ENCODE results near the gene KRTAP19-1. TPM values are rescaled to one million over a fixed set of nuclear protein-coding genes. Genes with fewer than 3 reads are reported as not detected.
A peak's percentile ranks its signal among the peaks of the same experiment; 100 is the strongest.
"Not testable (repeated sequence)": the region's sequence is repeated elsewhere in the genome, so short reads cannot be mapped to it uniquely, and the experiment has no call there.

The KRTAP19-1 gene
- total RNA-seq (not detected), polyA plus RNA-seq (ENCODE audit: insufficient read depth, low read depth, low replicate concordance) (not detected)
- long read RNA-seq, donor 1: 0 reads
- long read RNA-seq, donor 2: 0 reads

DNA sequence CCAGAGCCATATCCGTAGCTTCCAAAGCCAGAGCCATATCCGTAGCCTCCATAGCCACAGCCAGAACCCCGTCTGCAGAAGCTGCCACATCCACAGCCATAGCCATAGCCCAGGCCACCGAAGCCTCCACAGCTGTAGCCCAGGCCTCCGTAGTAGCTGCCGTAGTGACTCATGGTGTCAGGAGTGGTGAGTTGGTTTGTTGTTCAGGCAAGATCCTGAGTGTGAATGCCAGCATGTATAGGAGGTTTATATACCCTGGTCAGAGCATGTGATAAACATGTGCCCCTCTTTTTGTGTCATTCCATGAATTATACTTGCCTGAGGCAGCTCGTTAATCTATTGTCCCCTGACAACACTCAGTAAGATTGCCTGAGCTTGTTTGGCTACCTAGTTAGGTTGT is at the start of gene KRTAP19-1:
KRTAP19-1 (minus strand) TSS at position 223 of the 400 bp plus-strand sequence; CDS start at position 173, 50 bp downstream.
- DNase-seq: no peak
- 83 to 84% methylated on average over 4 to 7 of the region's 7 CpGs for WGBS, 2 donors
- intact Hi-C loops (cut with DNase I; ENCODE audit: low total_unique reads): no loop called here
- Histone ChIP-seq H3K27me3 (no peaks in the 10 kb centered on the region), H3K9me3 (no peaks in the 10 kb centered on the region), H3K4me1 (no peaks in the 10 kb centered on the region), H3K27ac (no peak within 1 kb of the TSS), H3K4me3 (no peak within 1 kb of the TSS), H3K36me3 (ENCODE audit: low read depth, missing control alignments) (no peaks in the 10 kb centered on the region)
- TF ChIP-seq, protein P1, sequence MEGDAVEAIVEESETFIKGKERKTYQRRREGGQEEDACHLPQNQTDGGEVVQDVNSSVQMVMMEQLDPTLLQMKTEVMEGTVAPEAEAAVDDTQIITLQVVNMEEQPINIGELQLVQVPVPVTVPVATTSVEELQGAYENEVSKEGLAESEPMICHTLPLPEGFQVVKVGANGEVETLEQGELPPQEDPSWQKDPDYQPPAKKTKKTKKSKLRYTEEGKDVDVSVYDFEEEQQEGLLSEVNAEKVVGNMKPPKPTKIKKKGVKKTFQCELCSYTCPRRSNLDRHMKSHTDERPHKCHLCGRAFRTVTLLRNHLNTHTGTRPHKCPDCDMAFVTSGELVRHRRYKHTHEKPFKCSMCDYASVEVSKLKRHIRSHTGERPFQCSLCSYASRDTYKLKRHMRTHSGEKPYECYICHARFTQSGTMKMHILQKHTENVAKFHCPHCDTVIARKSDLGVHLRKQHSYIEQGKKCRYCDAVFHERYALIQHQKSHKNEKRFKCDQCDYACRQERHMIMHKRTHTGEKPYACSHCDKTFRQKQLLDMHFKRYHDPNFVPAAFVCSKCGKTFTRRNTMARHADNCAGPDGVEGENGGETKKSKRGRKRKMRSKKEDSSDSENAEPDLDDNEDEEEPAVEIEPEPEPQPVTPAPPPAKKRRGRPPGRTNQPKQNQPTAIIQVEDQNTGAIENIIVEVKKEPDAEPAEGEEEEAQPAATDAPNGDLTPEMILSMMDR (IDR thresholded peaks at IDR 0.05): no peak

- intact Hi-C loops (cut with DNase I; ENCODE audit: low total_unique reads): no loop called here
- no peaks in the 10 kb centered on the region for H3K27me3 ChIP-seq
- H3K4me1 ChIP-seq: no peaks in the 10 kb centered on the region
- H3K9me3 ChIP-seq: no peaks in the 10 kb centered on the region
- no peak overlapping the region for H3K27ac ChIP-seq
- TF ChIP-seq POLR2A (IDR thresholded peaks at IDR 0.05): no peak
- TF ChIP-seq, protein P1 (IDR thresholded peaks at IDR 0.05): no peak
- WGBS, 2 donors: 81 to 92% methylated on average over 1 of the region's 1 CpG
- DNase-seq: no peak
- H3K36me3 ChIP-seq (ENCODE audit: low read depth, missing control alignments): no peaks in the 10 kb centered on the region
- no peak overlapping the region for H3K4me3 ChIP-seq
Observed at GRCh38 chr21:30518876-30519275, 38.7 kb upstream of the KRTAP19-1 start.

- H3K36me3 ChIP-seq (ENCODE audit: low read depth, missing control alignments): no peaks in the 10 kb centered on the region
- H3K9me3 ChIP-seq: no peaks in the 10 kb centered on the region
- no peaks in the 10 kb centered on the region for H3K4me1 ChIP-seq
- WGBS, 2 donors: 79 to 88% methylated on average over 1 of the region's 1 CpG
- no peak for TF ChIP-seq POLR2A (IDR thresholded peaks at IDR 0.05)
- TF ChIP-seq, protein P1 (IDR thresholded peaks at IDR 0.05): no peak
- H3K27ac ChIP-seq: no peak overlapping the region
- no peak overlapping the region for H3K4me3 ChIP-seq
- intact Hi-C loops (cut with DNase I; ENCODE audit: low total_unique reads): no loop called here
- DNase-seq: no peak
- H3K27me3 ChIP-seq: no peaks in the 10 kb centered on the region
Observed at GRCh38 chr21:30515681-30516080, 35.5 kb upstream of the KRTAP19-1 start.

- TF ChIP-seq, protein P1 (IDR thresholded peaks at IDR 0.05): peak in 1 of 3 experiments; percentile 24
- H3K9me3 ChIP-seq; H3K27ac ChIP-seq; DNase-seq; H3K36me3 ChIP-seq (ENCODE audit: low read depth, missing control alignments); H3K27me3 ChIP-seq; H3K4me1 ChIP-seq; intact Hi-C loops (cut with DNase I; ENCODE audit: low total_unique reads); H3K4me3 ChIP-seq: not testable (repeated sequence)
- 33 to 38% methylated on average over 4 of the region's 4 CpGs for WGBS, 2 donors
Observed at GRCh38 chr21:30505621-30506205, 25.5 kb upstream of the KRTAP19-1 start.

DNA sequence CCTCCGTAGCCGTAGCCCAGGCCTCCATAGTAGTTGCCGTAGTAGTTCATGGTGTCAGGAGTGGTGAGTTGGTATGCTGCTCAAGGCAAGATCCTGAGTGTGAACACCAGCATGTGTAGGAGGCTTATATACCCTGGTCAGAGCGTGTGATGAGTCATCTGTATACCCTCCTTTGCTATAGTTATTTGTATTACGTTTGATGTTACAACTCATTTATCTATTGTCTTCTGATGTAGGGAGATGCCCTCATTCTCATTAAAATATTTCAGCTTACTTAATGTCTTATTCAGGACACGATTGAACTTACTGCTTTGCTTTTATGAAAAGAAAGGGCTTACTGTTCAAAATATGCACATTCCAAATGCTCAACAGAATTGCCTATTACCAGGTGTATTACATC is 21.9 kb upstream of the KRTAP19-1 start, which contains the start of gene KRTAP19-5:
KRTAP19-5 (minus strand) TSS at position 101 of the 400 bp plus-strand sequence; CDS start at position 50, 51 bp downstream.
- no peaks in the 10 kb centered on the region for H3K9me3 ChIP-seq
- H3K36me3 ChIP-seq (ENCODE audit: low read depth, missing control alignments): no peaks in the 10 kb centered on the region
- no peak for DNase-seq
- no peaks in the 10 kb centered on the region for H3K4me1 ChIP-seq
- TF ChIP-seq POLR2A (IDR thresholded peaks at IDR 0.05): no peak
- TF ChIP-seq, protein P1 (IDR thresholded peaks at IDR 0.05): no peak
- intact Hi-C loops (cut with DNase I; ENCODE audit: low total_unique reads): no loop called here
- H3K27ac ChIP-seq: no peak within 1 kb of the TSS
- H3K4me3 ChIP-seq: no peak within 1 kb of the TSS
- 54 to 75% methylated on average over 6 of the region's 6 CpGs for WGBS, 2 donors
- H3K27me3 ChIP-seq: no peaks in the 10 kb centered on the region

All from testis (tissue), 5 donors.